MCF 10A (cell line): ENCODE data around the gene SAMD14. TPM values are rescaled to one million over a fixed set of nuclear protein-coding genes. Genes with fewer than 3 reads are reported as not detected.

Experiments
- BruUV-seq: library from RNA; stranded (reverse); fragments of 400-500 nt; replicated peaks from 2 replicates; lab custom pipeline; 2021; lab: Mats Ljungman, UMichigan
- CTCF ChIA-PET: fragments of 300-600 bp; sonication (Branson Sonifier 250); formaldehyde crosslinking; extraction: SDS; loops from one replicate; lab custom pipeline; 2021; ENCODE audit warnings: antibody characterized with exemption, inconsistent platforms; lab: Yijun Ruan, JAX
- POLR2A ChIA-PET: fragments of 300-600, 350-650 bp; sonication (Branson Sonifier 250); formaldehyde crosslinking; extraction: SDS; loops from one replicate; lab custom pipeline; 2020; ENCODE audit warnings: antibody characterized with exemption, inconsistent platforms; lab: Yijun Ruan, JAX
- DNase-seq: peaks from one replicate; pipeline ENCODE4 v3.0.0-alpha.2; 2018; ENCODE audit not compliant: unreplicated experiment
- H3K27ac Mint-ChIP-seq: one replicate; pipeline ENCODE4 v1.8.0; 2022; ENCODE audit warnings: mild to moderate bottlenecking, low read depth, mixed read lengths; ENCODE audit not compliant: unreplicated experiment
- H3K27me3 Mint-ChIP-seq: one replicate; pipeline ENCODE4 v1.8.0; 2022; ENCODE audit warnings: mixed read lengths; ENCODE audit not compliant: insufficient read depth, unreplicated experiment
- H3K36me3 Mint-ChIP-seq: one replicate; pipeline ENCODE4 v1.8.0; 2022; ENCODE audit warnings: mild to moderate bottlenecking, moderate library complexity, mixed read lengths; ENCODE audit not compliant: insufficient read depth, unreplicated experiment
- H3K4me1 Mint-ChIP-seq: one replicate; pipeline ENCODE4 v1.8.0; 2022; ENCODE audit warnings: mixed read lengths; ENCODE audit not compliant: insufficient read depth, unreplicated experiment
- H3K4me3 Mint-ChIP-seq: one replicate; pipeline ENCODE4 v1.8.0; 2022; ENCODE audit warnings: mild to moderate bottlenecking, moderate library complexity, mixed read lengths; ENCODE audit not compliant: unreplicated experiment
- H3K9me3 Mint-ChIP-seq: one replicate; pipeline ENCODE4 v1.8.0; 2022; ENCODE audit warnings: mixed read lengths; ENCODE audit not compliant: unreplicated experiment
- intact Hi-C: fragments of 100-400 bp; cut with micrococcal nuclease; formaldehyde crosslinking; loops from 2 replicates; pipeline ENCODE4 v1.14.1; 2022
- total RNA-seq: library from RNA; stranded (reverse); gene quantifications from 2 replicates; pipeline ENCODE4 v1.2.3, GENCODE V29; 2022
- TF ChIP-seq, protein P1 (sequence below): fragments of 200-600 bp; IDR thresholded peaks from one replicate; pipeline ENCODE4 v1.8.0; 2022; ENCODE audit warnings: antibody characterized with exemption, mild to moderate bottlenecking; ENCODE audit not compliant: unreplicated experiment

SAMD14 gene
- total RNA-seq, 1 experiment from 2014 or later, result 0.09 TPM

DNA sequence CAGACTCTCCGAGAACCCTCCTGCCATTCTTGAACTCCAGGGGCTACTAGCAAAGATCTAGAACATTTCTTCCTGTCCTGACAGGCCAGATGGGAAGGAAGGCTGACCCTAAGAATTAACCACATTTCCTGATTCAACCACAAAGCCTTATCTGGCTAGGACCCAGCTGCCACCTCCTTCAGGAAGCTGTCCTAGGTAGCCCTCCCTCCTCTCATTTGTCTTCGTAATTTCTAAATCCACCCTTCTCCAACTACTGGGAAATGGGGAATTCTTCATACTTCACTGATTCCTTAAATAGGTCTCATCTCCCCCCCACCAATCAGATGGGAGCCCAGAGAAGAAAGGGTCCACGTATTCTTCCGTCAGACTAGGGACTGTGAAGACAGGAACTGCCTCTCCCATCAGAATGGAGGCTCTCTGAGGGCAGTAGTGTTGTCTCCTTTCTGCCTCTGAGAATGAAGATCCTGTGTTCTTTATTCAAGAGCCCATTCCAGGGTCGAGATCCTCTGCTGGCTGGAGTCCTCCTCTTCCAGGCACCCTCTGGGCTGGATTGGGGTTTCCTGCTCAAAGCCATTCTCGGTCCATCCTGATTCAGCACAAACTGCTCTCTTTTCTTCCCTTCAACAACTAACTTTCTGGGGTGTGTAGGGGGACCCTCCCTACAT, 2.1 kb downstream of the SAMD14 start:
- peaks cover 12% of the 10 kb centered on the region for H3K4me1 Mint-ChIP-seq
- BruUV-seq, result no TSS peak
- intact Hi-C loops, result no loop called here
- peaks cover 17% of the 10 kb centered on the region for H3K27me3 Mint-ChIP-seq
- DNase-seq, result peak; percentile 49
- no peaks in the 10 kb centered on the region for H3K9me3 Mint-ChIP-seq
- TF ChIP-seq, protein P1, sequence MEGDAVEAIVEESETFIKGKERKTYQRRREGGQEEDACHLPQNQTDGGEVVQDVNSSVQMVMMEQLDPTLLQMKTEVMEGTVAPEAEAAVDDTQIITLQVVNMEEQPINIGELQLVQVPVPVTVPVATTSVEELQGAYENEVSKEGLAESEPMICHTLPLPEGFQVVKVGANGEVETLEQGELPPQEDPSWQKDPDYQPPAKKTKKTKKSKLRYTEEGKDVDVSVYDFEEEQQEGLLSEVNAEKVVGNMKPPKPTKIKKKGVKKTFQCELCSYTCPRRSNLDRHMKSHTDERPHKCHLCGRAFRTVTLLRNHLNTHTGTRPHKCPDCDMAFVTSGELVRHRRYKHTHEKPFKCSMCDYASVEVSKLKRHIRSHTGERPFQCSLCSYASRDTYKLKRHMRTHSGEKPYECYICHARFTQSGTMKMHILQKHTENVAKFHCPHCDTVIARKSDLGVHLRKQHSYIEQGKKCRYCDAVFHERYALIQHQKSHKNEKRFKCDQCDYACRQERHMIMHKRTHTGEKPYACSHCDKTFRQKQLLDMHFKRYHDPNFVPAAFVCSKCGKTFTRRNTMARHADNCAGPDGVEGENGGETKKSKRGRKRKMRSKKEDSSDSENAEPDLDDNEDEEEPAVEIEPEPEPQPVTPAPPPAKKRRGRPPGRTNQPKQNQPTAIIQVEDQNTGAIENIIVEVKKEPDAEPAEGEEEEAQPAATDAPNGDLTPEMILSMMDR, result no peak
- no peaks in the 10 kb centered on the region for H3K36me3 Mint-ChIP-seq
- no peak overlapping the region for H3K4me3 Mint-ChIP-seq
- H3K27ac Mint-ChIP-seq, result no peak overlapping the region
- POLR2A ChIA-PET, result interaction anchor here (0.5 kb wide), 1 partner anchor 9 kb away, joined by 3 read pairs; no protein-coding TSS in a partner anchor
- CTCF ChIA-PET, result interaction anchor here (0.5 to 2.5 kb wide), 3 partner anchors 12 to 49 kb away, joined by 3 to 7 read pairs (median 4); no protein-coding TSS in a partner anchor

DNA sequence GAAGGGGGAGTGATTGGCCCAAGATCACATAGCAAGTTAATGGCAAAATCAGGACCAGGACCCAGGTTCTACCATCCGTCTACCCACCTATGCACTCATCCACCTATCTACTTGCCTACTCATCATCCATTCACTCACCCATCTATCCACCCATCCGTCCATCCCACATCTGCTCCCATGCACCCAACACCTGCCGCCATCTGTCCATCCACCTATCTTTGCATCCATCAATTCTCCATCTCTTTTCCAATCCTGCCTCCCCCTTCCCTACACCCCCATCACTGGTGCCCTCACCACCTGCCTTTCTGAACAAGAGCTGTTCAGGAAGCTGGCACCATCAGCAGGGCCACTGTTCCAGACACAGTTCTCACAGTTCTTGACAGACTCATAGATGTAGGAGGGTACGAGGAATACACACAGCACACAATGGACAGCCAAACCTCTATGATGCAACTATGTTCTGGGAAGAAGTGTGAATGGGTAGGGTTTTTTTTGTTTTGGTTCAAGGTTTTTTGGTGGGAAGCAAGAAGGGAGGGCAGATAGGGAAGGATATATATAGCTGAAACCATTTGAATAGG, 4.5 kb downstream of the SAMD14 start:
- no peaks in the 10 kb centered on the region for H3K9me3 Mint-ChIP-seq
- no peaks in the 10 kb centered on the region for H3K36me3 Mint-ChIP-seq
- TF ChIP-seq, protein P1, result no peak
- no TSS peak for BruUV-seq
- peaks cover 12% of the 10 kb centered on the region for H3K4me1 Mint-ChIP-seq
- peaks cover 35% of the 10 kb centered on the region for H3K27me3 Mint-ChIP-seq
- H3K27ac Mint-ChIP-seq, result no peak overlapping the region
- DNase-seq, result no peak
- POLR2A ChIA-PET, result interaction anchor here (1.1 kb wide), 1 partner anchor 61 kb away, joined by 3 read pairs; no protein-coding TSS in a partner anchor
- intact Hi-C loops, result no loop called here
- CTCF ChIA-PET, result interaction anchor here (0.7 to 2.5 kb wide), 4 partner anchors 10 to 36 kb away, joined by 3 to 10 read pairs (median 6); no protein-coding TSS in a partner anchor
- no peak overlapping the region for H3K4me3 Mint-ChIP-seq

DNA sequence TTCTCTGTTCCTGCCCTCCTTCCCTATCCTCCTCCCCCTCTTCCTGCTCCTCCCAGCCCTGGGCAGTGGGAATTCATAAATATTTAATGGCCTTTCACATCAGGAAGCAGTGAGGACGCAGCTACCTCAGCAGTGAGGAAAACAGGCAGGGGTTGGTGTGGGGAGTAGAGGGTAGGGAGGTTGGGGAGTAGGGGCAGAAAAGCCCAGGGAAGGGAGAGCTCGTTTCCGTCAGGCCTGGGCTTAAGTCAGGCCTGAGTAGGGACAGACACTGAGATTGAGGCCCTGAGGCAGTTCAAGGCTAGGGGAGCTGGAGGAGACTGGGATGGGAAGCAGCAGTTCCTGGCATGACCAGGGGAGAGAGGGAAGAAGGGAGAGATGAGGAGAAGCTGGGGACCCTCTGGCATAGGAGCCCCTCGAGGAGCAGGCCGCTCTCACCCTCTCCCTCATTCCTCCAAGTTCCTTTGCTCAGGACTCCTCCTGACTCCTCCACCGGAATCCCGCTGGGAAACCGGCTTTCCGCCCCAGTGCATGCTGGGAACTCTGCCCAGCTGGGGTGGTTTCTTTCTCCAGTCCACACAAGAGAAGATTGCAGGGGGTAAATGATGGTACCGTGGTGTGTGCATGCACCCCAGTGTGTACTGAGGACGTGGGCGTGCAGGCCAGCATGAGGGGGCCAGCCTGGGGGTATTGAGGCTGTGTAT, 6.2 kb downstream of the SAMD14 start:
- H3K27me3 Mint-ChIP-seq, result peaks cover 46% of the 10 kb centered on the region
- no TSS peak for BruUV-seq
- no peaks in the 10 kb centered on the region for H3K36me3 Mint-ChIP-seq
- intact Hi-C loops, result no loop called here
- ChIA-PET POLR2A (no interaction called here), CTCF (interaction anchor here (0.5 to 1.9 kb wide), 5 partner anchors 9 to 97 kb away, joined by 3 to 10 read pairs (median 4); no protein-coding TSS in a partner anchor)
- peak overlapping the region; percentile 63 for H3K27ac Mint-ChIP-seq
- H3K9me3 Mint-ChIP-seq, result no peaks in the 10 kb centered on the region
- no peak for DNase-seq
- H3K4me1 Mint-ChIP-seq, result peaks cover 11% of the 10 kb centered on the region
- no peak overlapping the region for H3K4me3 Mint-ChIP-seq
- TF ChIP-seq, protein P1, result no peak

DNA sequence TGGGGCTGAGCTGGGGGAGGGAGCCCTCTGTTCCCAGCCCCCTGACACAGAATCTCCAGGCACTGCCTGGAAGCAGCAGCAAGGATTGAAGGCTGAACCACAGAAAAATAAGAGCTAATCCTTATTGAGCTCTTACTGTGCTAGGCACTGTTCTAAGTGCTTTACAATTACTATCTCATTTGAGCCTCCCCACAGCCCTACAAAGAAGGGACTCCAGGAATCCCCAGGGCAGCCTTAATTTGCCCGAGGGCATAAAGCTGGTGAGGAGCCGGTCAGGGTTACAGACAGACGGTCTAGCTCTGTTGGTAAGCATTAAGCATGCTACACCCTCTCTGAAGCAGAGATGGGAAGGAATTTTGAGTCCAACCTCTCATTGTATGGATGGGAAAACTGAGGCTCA, 7.0 kb downstream of the SAMD14 start:
- H3K27ac Mint-ChIP-seq, result no peak overlapping the region
- TF ChIP-seq, protein P1, result no peak
- H3K27me3 Mint-ChIP-seq, result peaks cover 47% of the 10 kb centered on the region
- ChIA-PET CTCF (interaction anchor here (0.6 to 1.9 kb wide), 6 partner anchors 8 to 96 kb away, joined by 3 to 10 read pairs (median 4); no protein-coding TSS in a partner anchor), POLR2A (interaction anchor here (1.1 kb wide), 1 partner anchor 13 kb away, joined by 3 read pairs; no protein-coding TSS in a partner anchor)
- peaks cover 6% of the 10 kb centered on the region for H3K4me1 Mint-ChIP-seq
- no peaks in the 10 kb centered on the region for H3K9me3 Mint-ChIP-seq
- no peaks in the 10 kb centered on the region for H3K36me3 Mint-ChIP-seq
- intact Hi-C loops, result no loop called here
- BruUV-seq, result no TSS peak
- no peak for DNase-seq
- H3K4me3 Mint-ChIP-seq, result no peak overlapping the region
